WERI-Rb-1 (cell line): ENCODE results near the gene THG1L.
"Not testable (repeated sequence)": the region's sequence is repeated elsewhere in the genome, so short reads cannot be mapped to it uniquely, and the experiment has no call there.

Experiments
- DNase-seq: peaks from one replicate; pipeline ENCODE4 v3.0.0-alpha.2; 2020
- H3K27ac ChIP-seq: fragments of 250-450 bp; sonication (Bioruptor Pico); 2 replicates; pipeline ENCODE4 v1.5.1; 2020; ENCODE audit warnings: mild to moderate bottlenecking, moderate library complexity
- H3K27me3 ChIP-seq: fragments of 250-450 bp; sonication (Bioruptor Pico); 2 replicates; pipeline ENCODE4 v1.5.1; 2021; ENCODE audit warnings: mild to moderate bottlenecking, low read depth, moderate library complexity; ENCODE audit not compliant: insufficient read depth, severe bottlenecking
- H3K36me3 ChIP-seq: fragments of 250-450 bp; sonication (Bioruptor Pico); 2 replicates; pipeline ENCODE4 v1.5.1; 2020; ENCODE audit warnings: mild to moderate bottlenecking, moderate library complexity
- H3K4me3 ChIP-seq: 2 replicates; pipeline ENCODE4 v1.5.1; 2011; ENCODE audit warnings: low read depth, mild to moderate bottlenecking, control low read depth, low read length
- H3K9me3 ChIP-seq: fragments of 250-450 bp; sonication (Bioruptor Pico); 2 replicates; pipeline ENCODE4 v1.5.1; 2021; ENCODE audit warnings: mild to moderate bottlenecking, moderate library complexity; ENCODE audit not compliant: severe bottlenecking
- TF ChIP-seq, protein P1 (sequence below): IDR thresholded peaks from 2 replicates; pipeline ENCODE4 v1.5.1; 2011; ENCODE audit warnings: low read depth, mild to moderate bottlenecking, control low read depth, inconsistent platforms, low read length

Gene THG1L

DNA sequence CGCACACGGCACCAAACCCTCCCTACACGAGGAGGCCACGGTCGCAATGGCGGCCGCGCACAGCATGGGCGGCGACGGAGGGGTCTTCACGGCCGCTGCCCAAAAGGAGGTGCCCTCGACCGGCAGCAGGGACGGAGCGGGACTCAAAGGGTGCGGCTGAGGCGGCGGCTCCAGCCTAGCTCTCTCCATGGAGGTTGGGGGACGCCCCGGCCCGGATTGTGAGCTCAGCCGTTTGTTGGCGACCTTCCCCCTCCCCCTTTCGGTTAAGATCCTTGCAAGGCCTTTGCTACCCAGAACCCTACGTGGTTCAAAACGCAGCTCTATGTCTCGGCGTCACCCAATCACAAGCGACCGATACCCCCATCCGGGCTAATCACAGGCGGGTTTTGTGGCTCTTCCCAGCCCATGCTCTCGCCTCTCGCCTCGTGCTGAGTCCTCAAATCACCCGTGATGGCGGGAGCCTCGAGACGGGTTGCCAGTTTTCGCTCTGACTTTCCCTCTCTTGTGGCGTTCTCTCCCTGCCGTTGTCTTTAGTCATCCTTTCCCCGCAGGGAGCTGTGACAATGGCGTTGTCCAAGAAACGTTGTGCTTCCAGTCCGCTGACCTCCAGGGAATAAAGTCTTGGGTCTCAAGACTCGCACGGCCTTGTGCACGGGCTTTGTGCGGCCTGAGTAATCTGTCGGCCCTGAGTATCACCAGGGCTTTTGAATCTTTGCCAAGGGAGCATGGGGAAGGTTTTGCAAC lies 40.4 kb upstream of the THG1L start:
- DNase-seq = no peak
- Histone ChIP-seq H3K27ac (no peak overlapping the region), H3K9me3 (no peaks in the 10 kb centered on the region), H3K27me3 (no peaks in the 10 kb centered on the region), H3K36me3 (no peaks in the 10 kb centered on the region), H3K4me3 (no peak overlapping the region)
- TF ChIP-seq, protein P1, sequence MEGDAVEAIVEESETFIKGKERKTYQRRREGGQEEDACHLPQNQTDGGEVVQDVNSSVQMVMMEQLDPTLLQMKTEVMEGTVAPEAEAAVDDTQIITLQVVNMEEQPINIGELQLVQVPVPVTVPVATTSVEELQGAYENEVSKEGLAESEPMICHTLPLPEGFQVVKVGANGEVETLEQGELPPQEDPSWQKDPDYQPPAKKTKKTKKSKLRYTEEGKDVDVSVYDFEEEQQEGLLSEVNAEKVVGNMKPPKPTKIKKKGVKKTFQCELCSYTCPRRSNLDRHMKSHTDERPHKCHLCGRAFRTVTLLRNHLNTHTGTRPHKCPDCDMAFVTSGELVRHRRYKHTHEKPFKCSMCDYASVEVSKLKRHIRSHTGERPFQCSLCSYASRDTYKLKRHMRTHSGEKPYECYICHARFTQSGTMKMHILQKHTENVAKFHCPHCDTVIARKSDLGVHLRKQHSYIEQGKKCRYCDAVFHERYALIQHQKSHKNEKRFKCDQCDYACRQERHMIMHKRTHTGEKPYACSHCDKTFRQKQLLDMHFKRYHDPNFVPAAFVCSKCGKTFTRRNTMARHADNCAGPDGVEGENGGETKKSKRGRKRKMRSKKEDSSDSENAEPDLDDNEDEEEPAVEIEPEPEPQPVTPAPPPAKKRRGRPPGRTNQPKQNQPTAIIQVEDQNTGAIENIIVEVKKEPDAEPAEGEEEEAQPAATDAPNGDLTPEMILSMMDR = no peak

DNA sequence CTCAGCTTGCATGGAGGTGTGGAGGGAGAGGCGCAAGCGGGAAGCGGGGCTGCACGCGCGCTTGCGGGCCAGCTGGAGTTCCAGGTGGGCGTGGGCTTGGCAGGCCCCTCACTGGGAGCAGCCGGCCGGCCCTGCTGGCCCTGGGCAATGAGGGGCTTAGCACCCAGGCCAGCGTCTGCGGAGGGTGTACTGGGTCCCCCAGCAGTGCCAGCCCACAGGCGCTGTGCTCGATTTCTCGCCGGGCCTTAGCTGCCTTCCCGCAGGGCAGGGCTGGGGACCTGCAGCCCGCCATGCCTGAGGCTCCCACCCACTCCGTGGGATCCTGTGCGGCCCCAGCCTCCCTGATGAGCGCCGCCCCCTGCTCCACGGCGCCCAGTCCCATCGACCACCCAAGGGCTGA lies 37.4 kb upstream of the THG1L start:
- H3K27ac ChIP-seq, H3K27me3 ChIP-seq, H3K9me3 ChIP-seq, H3K36me3 ChIP-seq, DNase-seq, H3K4me3 ChIP-seq: not testable (repeated sequence)

DNA sequence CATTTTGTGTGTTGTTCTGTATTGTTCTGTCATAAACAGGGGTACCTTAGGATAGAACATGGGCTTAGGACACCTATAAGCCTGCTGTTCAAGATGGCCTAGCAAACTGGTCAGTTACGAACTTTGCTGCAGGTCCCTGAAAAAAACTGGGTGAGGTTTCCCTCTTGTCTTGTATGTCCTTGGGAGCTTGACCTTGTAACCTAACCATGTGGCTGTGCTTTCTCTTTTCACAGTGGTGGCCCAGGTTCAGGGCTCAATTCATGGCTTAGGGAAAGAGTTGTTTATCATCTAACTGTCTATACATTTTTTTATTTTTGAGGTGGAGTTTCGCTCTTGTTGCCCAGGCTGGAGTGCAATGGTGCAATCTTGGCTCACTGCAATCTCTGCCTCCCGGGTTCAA lies 35.1 kb upstream of the THG1L start:
- H3K9me3 ChIP-seq = peaks cover 14% of the 10 kb centered on the region
- not testable (repeated sequence) for DNase-seq, H3K36me3 ChIP-seq, H3K27ac ChIP-seq, H3K27me3 ChIP-seq, H3K4me3 ChIP-seq

- peaks cover 14% of the 10 kb centered on the region for H3K9me3 ChIP-seq
- not testable (repeated sequence) for DNase-seq, H3K4me3 ChIP-seq, H3K27ac ChIP-seq, H3K36me3 ChIP-seq, H3K27me3 ChIP-seq
Observed at GRCh38 chr5:157698674-157699073, 32.5 kb upstream of the THG1L start.

DNA sequence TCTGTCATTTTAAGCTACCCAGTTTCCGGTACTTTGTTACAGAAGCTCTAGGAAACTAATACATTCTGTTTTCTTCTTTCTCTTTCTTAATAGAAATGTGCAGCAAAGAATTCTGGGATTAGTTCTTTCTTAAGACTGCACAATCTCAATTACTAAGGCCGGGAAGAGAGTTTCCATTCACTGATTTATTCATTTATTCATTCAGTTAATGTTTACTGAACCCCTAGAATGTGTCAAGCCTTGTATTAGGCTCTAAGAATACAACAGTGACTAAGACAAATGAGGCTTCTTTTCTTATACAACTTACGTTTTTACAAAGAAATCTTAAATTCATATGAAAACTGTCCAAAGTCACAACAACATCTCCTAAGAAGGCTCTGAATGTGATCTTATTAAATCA lies 27.5 kb upstream of the THG1L start:
- no peak for DNase-seq
- TF ChIP-seq, protein P1 = no peak
- Histone ChIP-seq H3K27me3 (no peaks in the 10 kb centered on the region), H3K36me3 (no peaks in the 10 kb centered on the region), H3K4me3 (no peak overlapping the region), H3K9me3 (peaks cover 7% of the 10 kb centered on the region), H3K27ac (no peak overlapping the region)

DNA sequence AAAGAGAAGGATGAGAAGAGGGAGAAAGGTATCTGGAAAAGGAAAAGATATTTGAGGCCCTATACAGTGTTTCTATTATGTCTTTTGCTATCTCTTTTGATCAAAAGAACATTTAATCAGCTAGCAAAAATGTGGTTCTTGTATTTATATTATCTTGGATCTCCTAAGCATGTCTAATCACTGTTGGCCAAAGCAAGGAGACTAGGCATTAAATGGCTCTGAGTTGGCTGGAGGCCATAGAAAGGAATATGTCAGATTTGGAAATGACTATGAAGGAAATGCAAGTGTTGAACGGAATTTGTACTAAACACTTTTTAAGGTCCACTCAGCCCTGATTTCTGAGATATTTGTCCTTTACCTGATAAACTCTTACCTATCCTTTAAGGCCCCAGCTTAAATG lies 22.4 kb upstream of the THG1L start:
- Histone ChIP-seq H3K36me3 (no peaks in the 10 kb centered on the region), H3K4me3 (no peak overlapping the region), H3K27ac (no peak overlapping the region), H3K9me3 (no peaks in the 10 kb centered on the region), H3K27me3 (no peaks in the 10 kb centered on the region)
- DNase-seq = no peak
- TF ChIP-seq, protein P1 = no peak

DNA sequence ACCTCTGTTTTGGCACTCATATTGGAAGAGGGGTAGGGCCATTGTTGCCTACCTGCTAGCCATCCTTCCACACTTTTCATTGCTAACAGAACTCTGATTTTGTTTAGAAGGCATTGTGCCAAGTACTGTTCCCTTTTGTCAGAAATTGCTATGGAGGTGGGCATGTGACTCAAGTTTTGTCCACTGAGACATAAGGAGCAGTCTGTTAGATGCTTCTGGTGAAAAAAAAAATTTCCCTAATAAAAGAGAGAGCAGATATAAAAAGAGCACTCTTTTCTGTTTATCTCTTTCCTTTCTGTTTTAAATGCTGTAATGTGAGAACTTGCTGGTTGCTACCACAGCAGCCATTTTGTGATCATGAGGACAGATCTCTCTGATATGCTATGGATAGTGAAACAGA lies 21.9 kb upstream of the THG1L start:
- no peaks in the 10 kb centered on the region for H3K36me3 ChIP-seq
- DNase-seq = no peak
- H3K4me3 ChIP-seq = no peak overlapping the region
- no peaks in the 10 kb centered on the region for H3K27me3 ChIP-seq
- H3K27ac ChIP-seq = no peak overlapping the region
- no peaks in the 10 kb centered on the region for H3K9me3 ChIP-seq
- TF ChIP-seq, protein P1 = no peak
